HG03139 (cell line): ENCODE data around the gene LAMC2.

Experiments used
- ATAC-seq: cut with Tn5 transposase; IDR thresholded peaks from one replicate; pipeline ENCODE4 v1.9.1; 2021; ENCODE audit not compliant: unreplicated experiment

Gene LAMC2

DNA sequence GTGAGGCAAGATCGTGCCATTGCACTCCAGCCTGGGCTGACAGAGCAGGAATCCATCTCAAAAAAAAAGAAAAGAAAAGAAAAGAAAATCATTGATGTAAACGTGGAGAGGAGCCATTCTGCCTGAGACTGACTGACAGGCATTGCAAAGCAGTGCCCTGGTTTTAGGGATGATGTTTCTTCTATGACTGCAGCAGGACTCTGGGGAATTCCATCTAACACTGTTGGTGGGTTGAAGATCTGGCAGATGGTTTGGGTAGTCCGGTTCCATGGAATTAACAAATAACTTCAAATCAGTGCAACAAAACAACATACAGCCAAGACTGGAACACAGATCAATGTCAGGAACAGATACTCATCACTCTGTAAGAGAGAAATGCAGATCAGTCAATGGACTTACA lies 17.8 kb upstream of the LAMC2 start:
- ATAC-seq = no peak

DNA sequence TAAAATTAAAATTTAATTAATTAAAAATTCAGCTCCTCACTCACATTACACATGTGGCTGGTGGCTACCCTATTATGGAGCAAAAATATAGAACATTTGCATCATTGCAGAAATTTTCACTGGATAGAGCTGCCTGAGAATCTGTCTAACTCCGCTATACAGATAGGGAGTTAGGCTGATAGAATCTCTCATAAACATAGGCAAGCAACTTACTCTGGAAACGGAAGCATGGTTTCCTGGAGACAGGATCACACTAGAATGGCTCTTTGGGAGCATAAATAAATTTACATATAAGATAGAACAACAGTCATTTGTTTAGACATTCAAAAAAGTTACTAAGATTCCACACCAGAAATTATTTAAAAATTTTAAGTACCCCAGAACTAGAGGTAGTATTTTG lies 12.2 kb upstream of the LAMC2 start:
- ATAC-seq = no peak

DNA sequence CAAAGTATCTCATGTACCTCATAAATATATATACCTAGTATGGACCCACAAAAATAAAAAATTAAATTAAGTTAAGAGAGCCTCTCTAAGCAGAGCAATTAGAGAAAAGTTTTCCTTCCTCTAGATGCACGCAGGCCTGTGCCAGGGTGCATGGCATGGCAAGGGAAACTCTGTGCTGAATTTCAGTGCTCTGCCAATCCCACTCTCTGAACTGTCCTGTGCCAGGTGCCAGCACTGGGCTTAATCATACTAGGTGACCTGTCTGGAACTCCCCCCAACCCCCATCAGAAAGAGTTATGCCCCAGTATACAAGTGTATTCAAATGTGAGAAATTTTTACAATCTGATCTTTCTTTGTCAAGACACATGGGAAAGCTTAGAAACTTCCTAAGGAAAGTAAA lies 10.4 kb upstream of the LAMC2 start:
- ATAC-seq = no peak

DNA sequence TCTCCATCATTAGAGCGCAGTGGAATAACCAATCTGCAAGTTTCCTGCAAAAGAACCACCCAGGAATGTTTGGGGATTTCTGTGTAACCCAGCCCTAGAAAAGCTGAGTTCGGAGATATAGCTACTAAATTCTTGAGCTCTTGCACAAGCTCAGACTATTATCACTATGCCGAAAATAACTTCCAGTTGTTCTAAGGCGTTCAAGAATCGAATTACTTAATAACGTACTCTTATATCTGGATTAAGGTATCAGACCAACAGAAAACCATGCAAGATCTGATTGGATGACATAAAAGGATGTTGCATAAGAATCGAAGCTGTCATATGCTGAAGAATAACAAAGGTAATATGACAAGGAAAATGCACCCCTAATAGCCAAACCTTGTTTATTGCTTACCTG lies 7.5 kb upstream of the LAMC2 start:
- no peak for ATAC-seq

DNA sequence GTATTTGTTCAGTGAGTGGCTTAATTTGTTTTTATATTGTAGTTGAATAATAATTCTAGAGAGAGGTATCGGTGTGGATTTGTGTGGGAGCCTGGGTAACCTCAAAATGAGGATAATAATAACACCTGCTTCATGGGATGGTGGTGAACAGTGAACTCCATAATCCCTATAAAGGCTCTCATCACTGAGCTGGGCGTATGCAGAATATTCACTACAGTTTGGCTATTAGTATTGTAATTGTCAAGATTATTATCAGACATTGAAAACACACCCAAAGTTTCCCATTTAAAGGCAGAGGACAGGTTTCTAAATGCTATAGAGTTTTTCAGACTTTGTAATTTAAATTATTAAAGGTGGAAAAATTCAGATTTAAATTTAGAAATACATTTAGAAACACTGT lies 7.0 kb upstream of the LAMC2 start:
- ATAC-seq = no peak

- no peak for ATAC-seq
These were observed 5.8 kb upstream of the LAMC2 start for GRCh38 chr1:183180218-183180617.

DNA sequence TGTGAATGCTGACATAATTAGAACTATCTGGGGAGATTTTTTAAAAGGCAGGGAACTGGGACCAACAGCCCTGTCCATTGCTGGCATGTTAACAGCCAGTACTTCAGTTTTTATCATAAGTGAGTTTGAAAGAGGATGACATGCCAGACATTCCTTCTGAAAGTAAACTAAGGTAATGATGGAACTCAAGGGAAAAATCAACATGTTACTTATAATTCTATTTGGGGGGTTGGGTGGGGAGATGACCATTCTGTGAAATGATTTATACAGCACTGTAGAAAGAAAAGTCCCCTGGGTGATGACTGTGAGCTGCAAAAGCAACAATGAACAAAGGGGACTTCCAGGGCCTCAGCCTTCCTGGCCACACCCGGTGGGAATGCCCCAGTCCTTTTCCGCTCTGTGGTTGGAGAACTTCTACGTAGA lies 5.4 kb upstream of the LAMC2 start:
- ATAC-seq = no peak

DNA sequence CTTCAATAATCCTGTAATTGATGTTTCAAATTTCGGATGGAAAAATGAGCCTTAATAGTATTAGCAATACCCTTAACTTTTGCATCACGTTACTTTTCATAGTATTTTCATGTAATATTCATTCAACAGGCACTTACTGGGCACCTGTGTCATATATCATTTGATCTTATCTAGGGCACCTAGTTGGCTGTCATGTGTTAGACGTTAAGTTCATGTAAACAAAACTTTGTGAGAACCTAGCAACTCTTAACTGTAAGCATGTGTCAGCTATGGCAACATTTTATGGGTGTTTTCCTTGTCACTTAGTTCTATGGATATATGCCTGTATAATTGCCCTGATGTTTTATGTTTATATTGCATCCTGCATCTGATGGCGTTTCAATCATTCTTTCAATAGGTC lies 777 bp downstream of the LAMC2 start:
- no peak for ATAC-seq

DNA sequence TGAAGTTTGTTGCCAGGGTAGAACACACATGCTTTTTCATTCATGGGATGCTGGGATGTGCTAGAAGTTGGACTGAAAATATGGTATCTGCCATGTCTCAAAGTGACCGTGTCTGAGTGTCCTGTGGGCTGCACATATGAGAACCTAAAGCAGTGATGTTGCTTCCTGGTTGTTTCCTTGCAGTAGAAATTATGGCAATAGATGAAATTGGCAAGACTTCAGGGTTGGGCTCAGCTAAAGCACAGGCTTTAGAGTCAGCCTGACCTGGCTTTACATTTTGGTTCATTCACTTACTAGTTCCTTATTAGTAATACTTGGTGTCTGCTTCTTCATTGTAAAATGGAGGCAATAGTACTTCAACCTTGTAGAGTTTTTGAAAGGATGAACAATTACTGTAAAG lies 2.2 kb downstream of the LAMC2 start:
- ATAC-seq = no peak

DNA sequence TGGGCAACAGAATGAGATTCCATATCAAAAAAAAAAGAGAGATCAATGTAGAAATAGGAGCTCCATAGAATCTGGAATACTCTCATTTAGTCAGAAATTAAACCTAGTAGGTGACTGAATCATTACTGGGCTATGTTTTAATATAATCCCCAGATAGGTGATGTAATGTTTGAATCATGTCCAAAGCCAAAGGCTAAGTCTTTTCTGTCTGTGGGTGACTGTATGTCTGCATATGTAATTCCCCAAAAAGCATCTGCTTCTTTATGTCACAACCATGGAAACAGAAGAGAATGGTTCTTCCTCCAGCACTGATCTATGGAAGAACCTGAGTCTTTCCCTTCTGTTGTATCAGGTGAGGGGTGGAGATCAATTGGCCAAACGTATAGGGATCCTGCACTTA lies 5.8 kb downstream of the LAMC2 start:
- no peak for ATAC-seq

GRCh38 chr1:183193963-183194525 lies 8.0 kb downstream of the LAMC2 start:
- ATAC-seq = no peak

DNA sequence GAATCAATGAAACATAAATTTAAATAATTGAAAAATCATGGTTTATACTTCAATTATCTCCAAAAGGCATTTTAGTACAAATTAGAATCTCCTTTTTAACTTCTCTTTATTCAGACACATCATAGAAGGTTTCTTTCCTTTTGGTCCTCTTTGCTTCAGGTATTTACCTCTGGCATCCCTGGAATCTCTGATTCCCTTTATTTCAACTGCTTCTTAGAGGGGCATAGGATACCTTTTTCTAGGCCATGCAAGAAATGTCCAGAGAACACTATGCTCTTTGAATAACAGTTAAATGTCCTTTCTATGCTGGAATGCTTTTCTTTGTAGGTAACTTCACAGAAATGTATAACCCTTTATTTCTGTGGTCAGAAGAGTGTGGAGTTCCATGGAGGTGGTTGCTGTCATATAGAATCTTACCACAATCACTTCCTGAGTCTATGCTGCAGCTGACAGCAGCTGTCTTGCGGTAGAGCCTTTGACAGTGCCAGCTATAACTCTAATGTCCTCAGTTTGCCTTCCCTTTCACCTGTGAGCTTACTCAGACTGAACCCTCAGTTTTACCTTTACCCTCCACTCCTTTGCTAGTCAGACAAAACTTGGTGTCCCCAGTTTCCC lies 8.6 kb downstream of the LAMC2 start:
- peak; percentile 95 for ATAC-seq

DNA sequence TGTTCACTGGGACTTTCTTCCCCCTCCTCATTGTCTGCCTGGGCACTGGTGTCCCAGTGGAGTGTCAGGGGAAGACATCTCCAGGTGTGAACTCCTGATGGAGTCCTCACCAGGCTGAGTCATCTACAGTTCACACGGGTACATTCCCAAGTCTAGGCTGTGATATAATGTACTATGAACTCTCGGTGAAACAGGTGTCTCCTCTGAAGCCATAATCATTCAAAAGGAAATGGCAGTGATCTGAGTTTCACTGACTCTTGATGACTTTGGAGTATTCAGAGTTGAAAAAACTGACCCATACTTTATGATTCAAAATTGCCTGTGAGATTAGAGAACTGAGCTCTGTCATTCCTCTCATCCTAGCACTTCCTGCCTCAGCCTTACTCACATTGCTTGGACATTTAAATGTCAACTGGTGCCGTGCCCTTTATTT lies 9.1 kb downstream of the LAMC2 start:
- ATAC-seq = peak; percentile 41

DNA sequence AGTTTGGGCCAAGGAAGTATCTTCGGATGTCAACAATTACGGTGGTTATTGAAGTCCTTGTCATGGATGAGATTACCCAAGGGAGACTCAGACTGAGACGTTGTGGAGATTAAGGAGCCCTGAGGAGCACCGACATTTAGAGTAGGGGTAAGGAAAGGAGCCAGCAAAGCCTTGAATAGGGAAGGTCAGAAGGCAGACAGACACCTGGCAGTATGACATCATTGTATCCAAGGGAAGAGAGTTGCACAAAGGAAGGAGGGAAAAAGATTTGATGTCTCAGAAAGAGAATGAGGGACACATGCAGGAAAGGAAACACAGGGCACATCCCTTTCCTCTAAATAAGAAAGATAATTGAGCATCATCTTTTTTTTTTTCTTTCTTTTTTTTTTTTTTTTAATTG lies 11.7 kb downstream of the LAMC2 start:
- ATAC-seq = no peak

DNA sequence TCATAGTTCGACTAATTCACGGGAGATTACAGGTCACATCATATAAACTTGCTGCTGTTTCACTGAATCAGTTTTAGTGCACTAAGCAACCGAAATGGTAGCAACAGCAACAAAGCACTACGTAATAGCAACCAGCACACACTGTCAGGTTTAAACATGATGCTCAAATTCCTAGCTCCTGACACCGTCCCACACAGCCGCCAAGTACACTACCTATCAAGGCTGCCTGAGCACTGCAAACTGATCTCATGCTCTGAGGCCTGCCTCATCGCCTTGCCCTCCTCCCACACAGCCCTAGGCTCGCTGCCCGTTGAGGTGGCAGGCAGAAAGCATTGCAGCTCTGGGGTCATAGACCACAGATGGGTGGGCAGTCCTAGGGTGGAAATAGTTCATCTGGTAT lies 12.4 kb downstream of the LAMC2 start:
- ATAC-seq = no peak

- no peak for ATAC-seq
These were observed 13.2 kb downstream of the LAMC2 start for GRCh38 chr1:183199304-183199703.

GRCh38 chr1:183200451-183200850 lies 14.4 kb downstream of the LAMC2 start:
- ATAC-seq = no peak

GRCh38 chr1:183203094-183203493 lies 17.0 kb downstream of the LAMC2 start:
- no peak for ATAC-seq

GRCh38 chr1:183205196-183205781 lies 19.2 kb downstream of the LAMC2 start:
- no peak for ATAC-seq

GRCh38 chr1:183206538-183207122 lies 20.6 kb downstream of the LAMC2 start:
- no peak for ATAC-seq

GRCh38 chr1:183209533-183210158 lies 23.6 kb downstream of the LAMC2 start:
- ATAC-seq = peak; percentile 54

DNA sequence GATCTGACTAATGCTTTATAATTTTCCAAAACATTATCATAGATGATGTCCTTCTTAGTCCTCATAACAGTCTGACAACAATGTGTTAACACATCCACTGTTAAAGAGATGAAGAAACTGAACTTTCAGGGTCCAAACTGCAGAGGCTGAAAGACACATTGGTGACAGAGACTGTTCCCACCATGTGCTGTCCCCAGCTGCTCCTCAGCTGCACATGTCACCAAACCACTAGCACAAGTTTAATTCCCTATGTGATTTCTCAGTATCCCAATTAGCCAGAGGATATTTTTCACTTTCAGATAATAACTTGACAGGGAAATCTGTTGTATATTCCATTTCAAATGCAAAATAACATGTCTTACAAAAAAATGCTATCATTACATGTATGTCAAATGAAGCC lies 24.6 kb downstream of the LAMC2 start:
- ATAC-seq = no peak
